Measurements from ENCODE around the gene CCDC40.
"Not testable (repeated sequence)": the region's sequence is repeated elsewhere in the genome, so short reads cannot be mapped to it uniquely, and the experiment has no call there.

Gene CCDC40

DNA sequence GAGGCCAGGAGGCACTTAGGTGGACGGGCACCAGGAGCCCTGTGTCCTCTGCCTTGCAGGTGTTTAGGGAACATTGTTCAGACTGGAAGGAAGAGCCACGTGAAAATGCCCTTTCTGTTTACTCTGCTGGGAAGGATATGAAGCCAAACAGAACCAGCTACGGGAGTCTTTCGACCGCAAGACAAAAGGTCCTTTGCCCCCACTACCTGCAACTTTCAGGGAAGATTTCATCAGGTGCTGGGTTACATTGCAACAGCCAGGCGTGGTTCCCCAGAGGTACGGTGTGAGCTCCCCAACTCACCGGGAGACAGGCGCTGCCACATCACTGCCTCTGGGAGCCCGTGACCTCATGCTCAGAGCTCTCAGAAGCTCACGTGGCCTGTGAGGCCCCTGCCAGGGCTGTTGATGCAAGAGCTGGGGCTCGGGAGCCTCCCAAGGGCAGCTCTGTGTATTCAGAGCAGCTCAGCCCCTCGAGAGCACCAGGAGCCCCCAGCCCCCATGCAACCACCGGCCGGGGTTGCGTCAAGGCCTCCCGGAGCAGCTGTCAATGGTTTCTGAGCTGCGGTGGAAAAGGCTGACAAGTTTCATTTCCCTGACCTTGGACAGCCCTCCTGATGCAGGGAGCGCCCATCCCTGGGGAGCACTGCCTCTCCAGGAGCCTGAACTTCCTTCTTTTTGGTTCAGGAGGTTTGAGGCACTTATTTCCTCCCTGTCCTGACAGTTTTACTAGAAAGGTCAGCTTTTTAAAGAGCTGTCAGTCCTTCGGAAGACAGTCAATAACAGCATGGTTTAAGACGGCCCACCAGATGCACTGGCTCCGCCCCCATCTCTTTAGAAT is 42.8 kb upstream of the CCDC40 start:
- peak overlapping the region; percentile 50 for H3K9ac ChIP-seq (ENCODE audit: low read length)
- no peaks in the 10 kb centered on the region for H3K9me3 ChIP-seq (ENCODE audit: control insufficient read depth, low read length)
- H3K4me1 ChIP-seq (ENCODE audit: control insufficient read depth, insufficient read depth, low read length): peaks cover 53% of the 10 kb centered on the region
- no peaks in the 10 kb centered on the region for H3K36me3 ChIP-seq (ENCODE audit: control insufficient read depth, insufficient read depth, low read length)
- H3K27me3 ChIP-seq (ENCODE audit: control insufficient read depth, insufficient read depth, low read length): no peaks in the 10 kb centered on the region
- peak overlapping the region; percentile 2 for H3K4me3 ChIP-seq (ENCODE audit: low read length)

DNA sequence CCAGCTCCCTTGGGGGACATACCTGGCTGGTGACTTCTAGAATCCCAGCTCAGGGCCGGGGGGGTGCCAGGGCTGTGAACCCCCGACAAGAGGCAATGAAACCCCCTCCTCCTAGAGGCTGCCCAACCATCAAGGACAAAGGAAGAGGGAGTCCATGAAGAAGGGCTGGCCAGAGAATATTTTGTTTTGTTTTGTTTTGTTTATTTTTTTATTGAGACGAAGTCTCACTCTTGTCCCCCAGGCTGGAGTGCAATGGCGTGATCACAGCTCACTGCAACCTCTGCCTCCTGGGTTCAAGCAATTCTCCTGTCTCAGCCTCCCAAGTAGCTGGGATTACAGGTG is 42.2 kb upstream of the CCDC40 start:
- H3K9me3 ChIP-seq (ENCODE audit: control insufficient read depth, low read length); H3K36me3 ChIP-seq (ENCODE audit: control insufficient read depth, insufficient read depth, low read length); H3K27me3 ChIP-seq (ENCODE audit: control insufficient read depth, insufficient read depth, low read length): not testable (repeated sequence)
- peak overlapping the region; percentile 50 for H3K9ac ChIP-seq (ENCODE audit: low read length)
- peaks cover 48% of the 10 kb centered on the region for H3K4me1 ChIP-seq (ENCODE audit: control insufficient read depth, insufficient read depth, low read length)
- peak overlapping the region; percentile 2 for H3K4me3 ChIP-seq (ENCODE audit: low read length)

DNA sequence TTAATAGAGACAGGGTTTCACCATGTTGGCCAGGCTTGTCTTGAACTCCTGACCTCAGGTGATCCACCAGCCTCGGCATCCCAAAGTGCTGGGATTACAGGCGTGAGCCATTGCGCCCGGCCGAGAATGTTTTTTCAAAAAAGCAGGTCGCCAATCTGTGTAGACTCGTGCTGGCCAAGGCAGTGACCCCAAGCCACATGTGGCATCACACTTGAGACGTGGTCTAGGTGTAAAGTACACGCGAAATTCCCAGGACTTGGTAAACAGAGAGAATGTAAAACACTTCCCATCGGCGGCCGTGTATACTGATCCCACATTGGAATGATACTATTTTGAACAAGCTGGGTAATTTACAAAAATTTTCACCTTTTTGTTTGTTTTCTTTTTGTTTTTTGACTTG is 41.8 kb upstream of the CCDC40 start:
- Histone ChIP-seq H3K27me3 (ENCODE audit: control insufficient read depth, insufficient read depth, low read length) (no peaks in the 10 kb centered on the region), H3K4me1 (ENCODE audit: control insufficient read depth, insufficient read depth, low read length) (peaks cover 44% of the 10 kb centered on the region), H3K9me3 (ENCODE audit: control insufficient read depth, low read length) (no peaks in the 10 kb centered on the region), H3K9ac (ENCODE audit: low read length) (no peak overlapping the region), H3K4me3 (ENCODE audit: low read length) (no peak overlapping the region), H3K36me3 (ENCODE audit: control insufficient read depth, insufficient read depth, low read length) (no peaks in the 10 kb centered on the region)

DNA sequence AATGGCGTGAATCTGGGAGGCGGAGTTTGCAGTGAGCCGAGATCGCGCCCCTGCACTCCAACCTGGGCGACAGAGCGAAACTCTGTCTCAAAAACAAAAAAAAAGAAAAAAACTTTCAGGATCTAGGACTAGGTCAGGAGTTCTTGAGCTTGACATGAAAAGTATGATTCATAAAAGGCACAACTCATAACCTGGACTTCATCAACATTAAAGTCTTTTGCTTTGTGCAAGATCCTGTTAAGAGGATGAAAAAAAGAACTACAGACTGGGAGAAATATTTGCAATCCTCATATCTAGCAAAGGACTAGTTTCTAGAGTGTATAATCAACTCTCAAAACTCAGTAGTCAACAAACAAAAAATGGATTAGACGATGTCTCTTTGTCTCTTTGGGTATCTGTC is 40.7 kb upstream of the CCDC40 start:
- Histone ChIP-seq H3K27me3 (ENCODE audit: control insufficient read depth, insufficient read depth, low read length) (no peaks in the 10 kb centered on the region), H3K4me3 (ENCODE audit: low read length) (no peak overlapping the region), H3K9me3 (ENCODE audit: control insufficient read depth, low read length) (no peaks in the 10 kb centered on the region), H3K36me3 (ENCODE audit: control insufficient read depth, insufficient read depth, low read length) (no peaks in the 10 kb centered on the region), H3K4me1 (ENCODE audit: control insufficient read depth, insufficient read depth, low read length) (peaks cover 33% of the 10 kb centered on the region), H3K9ac (ENCODE audit: low read length) (no peak overlapping the region)

DNA sequence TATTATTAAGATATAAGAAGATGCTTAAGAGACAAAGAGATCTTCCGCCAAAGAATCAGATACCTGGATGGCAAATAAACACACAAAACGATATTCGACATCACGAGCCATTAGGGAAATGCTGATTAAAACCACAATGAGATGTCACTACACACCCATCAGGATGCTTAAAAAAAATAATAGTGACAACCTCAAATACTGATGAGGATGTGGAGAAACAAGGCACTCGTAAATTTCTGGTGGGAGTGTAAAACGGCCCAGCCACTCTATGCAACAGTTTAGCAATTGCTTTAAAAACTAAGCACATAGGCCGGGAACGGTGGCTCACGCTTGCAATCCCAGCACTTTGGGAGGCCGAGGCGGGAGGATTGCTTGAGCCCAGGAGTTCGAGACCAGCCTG is 40.2 kb upstream of the CCDC40 start:
- no peaks in the 10 kb centered on the region for H3K36me3 ChIP-seq (ENCODE audit: control insufficient read depth, insufficient read depth, low read length)
- H3K4me3 ChIP-seq (ENCODE audit: low read length): no peak overlapping the region
- peaks cover 27% of the 10 kb centered on the region for H3K4me1 ChIP-seq (ENCODE audit: control insufficient read depth, insufficient read depth, low read length)
- no peak overlapping the region for H3K9ac ChIP-seq (ENCODE audit: low read length)
- no peaks in the 10 kb centered on the region for H3K9me3 ChIP-seq (ENCODE audit: control insufficient read depth, low read length)
- H3K27me3 ChIP-seq (ENCODE audit: control insufficient read depth, insufficient read depth, low read length): no peaks in the 10 kb centered on the region

DNA sequence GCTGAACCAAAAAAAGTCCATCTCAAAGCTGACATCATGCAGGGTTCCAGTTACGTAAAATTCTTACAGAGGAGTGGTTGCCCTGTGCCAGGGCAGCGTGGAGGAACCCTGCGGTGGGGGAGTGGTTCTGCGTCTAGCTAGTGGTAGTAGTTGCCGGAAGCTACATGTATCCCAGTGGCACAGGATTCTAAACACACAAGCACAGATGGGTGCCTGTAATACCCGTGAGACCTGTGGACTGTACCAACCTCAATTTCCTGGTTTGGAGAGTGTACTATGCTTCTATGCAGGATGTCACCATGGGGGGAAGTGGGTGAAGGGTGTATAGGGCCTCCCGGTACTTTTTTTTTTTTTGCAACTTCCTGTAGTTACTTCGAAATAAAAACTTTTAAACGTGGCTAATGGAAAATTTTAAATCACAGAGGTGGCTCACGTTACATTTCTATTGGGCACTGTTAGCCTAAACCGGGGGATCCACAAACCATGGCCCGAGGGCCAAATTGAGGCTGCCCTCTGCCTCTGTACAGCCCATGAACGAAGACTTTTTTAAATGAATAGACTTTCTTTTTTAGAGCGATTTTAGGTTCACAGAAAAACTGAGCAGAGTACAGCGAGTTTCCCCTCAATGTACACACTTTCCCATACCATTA is 39.3 kb upstream of the CCDC40 start:
- Histone ChIP-seq H3K9me3 (ENCODE audit: control insufficient read depth, low read length) (no peaks in the 10 kb centered on the region), H3K4me1 (ENCODE audit: control insufficient read depth, insufficient read depth, low read length) (peaks cover 21% of the 10 kb centered on the region), H3K9ac (ENCODE audit: low read length) (no peak overlapping the region), H3K36me3 (ENCODE audit: control insufficient read depth, insufficient read depth, low read length) (no peaks in the 10 kb centered on the region), H3K27me3 (ENCODE audit: control insufficient read depth, insufficient read depth, low read length) (no peaks in the 10 kb centered on the region), H3K4me3 (ENCODE audit: low read length) (no peak overlapping the region)

DNA sequence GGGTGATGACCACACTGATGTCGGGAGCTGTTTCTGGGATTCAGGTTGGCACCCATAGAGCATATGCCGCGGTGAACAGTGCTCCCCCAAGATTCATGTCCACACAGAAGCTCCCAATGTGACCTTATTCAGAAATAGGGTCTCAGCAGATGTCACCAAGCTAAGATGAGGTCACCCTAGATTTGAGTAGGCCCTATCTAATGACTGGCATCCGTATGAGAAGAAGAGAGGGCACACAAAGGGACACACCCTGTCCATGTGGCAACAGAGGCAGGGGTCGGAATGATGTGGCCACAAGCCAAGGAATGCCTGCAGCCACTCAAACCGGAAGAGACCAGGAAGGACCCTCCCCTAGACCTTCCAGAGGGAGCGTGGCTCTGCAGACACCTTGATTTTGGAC is 36.3 kb upstream of the CCDC40 start:
- H3K4me1 ChIP-seq (ENCODE audit: control insufficient read depth, insufficient read depth, low read length): peaks cover 7% of the 10 kb centered on the region
- no peak overlapping the region for H3K9ac ChIP-seq (ENCODE audit: low read length)
- H3K36me3 ChIP-seq (ENCODE audit: control insufficient read depth, insufficient read depth, low read length): no peaks in the 10 kb centered on the region
- H3K4me3 ChIP-seq (ENCODE audit: low read length): no peak overlapping the region
- H3K27me3 ChIP-seq (ENCODE audit: control insufficient read depth, insufficient read depth, low read length): no peaks in the 10 kb centered on the region
- H3K9me3 ChIP-seq (ENCODE audit: control insufficient read depth, low read length): no peaks in the 10 kb centered on the region

DNA sequence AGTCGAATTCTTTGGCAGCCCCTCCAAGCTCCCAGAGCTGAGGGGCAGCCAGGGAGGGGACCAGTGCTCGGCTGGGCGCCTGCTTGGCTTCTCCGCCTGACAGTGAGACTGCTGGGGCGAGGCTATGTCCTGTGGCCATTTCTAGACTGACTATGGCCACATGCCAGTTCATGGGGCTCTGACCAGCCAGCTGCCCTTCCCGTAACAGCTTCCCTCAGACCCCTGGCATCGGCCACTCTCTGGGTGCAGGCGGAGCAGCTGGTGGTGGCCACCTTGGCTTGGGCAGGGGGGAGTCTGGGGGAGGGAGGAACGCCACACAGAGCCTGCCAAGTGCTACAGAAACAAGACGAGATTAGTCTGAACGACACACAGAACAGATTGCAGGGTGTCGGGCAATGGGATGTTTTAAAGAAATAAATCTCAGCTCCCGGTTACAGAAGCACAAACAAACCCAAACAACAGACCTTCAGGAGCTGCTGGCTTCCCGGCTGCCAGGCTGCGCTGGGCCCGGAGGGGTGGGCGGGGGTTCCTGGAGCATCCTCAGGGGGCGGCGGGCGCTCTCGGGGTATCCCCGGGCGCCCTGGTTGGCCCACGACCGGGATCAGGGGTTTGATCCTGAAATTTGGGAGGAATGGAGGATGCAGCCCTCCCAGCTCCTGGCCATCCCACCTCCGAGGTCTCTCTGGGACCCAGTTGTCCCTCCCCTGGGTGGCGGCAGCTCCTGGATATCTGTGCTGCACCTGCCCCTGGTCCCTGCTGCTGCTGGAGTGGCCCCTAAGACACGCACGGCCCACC is 35.3 kb upstream of the CCDC40 start:
- H3K9me3 ChIP-seq (ENCODE audit: control insufficient read depth, low read length): no peaks in the 10 kb centered on the region
- H3K4me1 ChIP-seq (ENCODE audit: control insufficient read depth, insufficient read depth, low read length): peaks cover 14% of the 10 kb centered on the region
- H3K4me3 ChIP-seq (ENCODE audit: low read length): no peak overlapping the region
- no peak overlapping the region for H3K9ac ChIP-seq (ENCODE audit: low read length)
- H3K36me3 ChIP-seq (ENCODE audit: control insufficient read depth, insufficient read depth, low read length): no peaks in the 10 kb centered on the region
- H3K27me3 ChIP-seq (ENCODE audit: control insufficient read depth, insufficient read depth, low read length): no peaks in the 10 kb centered on the region

DNA sequence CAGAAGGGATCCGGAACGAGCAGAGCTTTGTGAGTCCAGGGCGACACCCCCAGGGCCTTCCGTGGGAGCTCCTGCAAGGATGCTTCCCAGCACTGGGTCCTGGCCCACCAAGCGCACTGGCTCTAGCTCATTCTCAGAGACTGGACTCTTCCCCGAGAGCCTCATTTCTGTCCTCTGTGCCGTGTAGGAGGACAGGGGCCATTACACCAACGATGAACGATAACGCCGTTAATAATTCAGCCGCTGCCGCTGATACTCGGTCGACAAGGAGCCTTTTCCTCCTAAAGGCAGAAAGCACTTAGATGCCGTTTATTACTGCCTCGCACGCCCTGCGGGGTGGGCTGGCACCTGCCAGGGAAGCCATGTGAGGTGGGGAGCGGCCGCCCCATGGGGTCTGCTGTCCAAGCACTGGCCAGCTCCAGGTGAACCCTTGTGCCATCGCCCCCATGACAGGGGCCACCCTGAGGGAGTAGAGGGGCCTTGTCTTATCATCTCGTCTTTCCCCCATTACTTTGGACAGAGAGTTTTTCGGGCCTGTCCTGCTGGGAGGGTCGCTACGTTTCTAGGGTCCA is 34.3 kb upstream of the CCDC40 start:
- H3K9ac ChIP-seq (ENCODE audit: low read length): no peak overlapping the region
- H3K9me3 ChIP-seq (ENCODE audit: control insufficient read depth, low read length): no peaks in the 10 kb centered on the region
- no peaks in the 10 kb centered on the region for H3K27me3 ChIP-seq (ENCODE audit: control insufficient read depth, insufficient read depth, low read length)
- no peaks in the 10 kb centered on the region for H3K36me3 ChIP-seq (ENCODE audit: control insufficient read depth, insufficient read depth, low read length)
- no peak overlapping the region for H3K4me3 ChIP-seq (ENCODE audit: low read length)
- peaks cover 15% of the 10 kb centered on the region for H3K4me1 ChIP-seq (ENCODE audit: control insufficient read depth, insufficient read depth, low read length)

DNA sequence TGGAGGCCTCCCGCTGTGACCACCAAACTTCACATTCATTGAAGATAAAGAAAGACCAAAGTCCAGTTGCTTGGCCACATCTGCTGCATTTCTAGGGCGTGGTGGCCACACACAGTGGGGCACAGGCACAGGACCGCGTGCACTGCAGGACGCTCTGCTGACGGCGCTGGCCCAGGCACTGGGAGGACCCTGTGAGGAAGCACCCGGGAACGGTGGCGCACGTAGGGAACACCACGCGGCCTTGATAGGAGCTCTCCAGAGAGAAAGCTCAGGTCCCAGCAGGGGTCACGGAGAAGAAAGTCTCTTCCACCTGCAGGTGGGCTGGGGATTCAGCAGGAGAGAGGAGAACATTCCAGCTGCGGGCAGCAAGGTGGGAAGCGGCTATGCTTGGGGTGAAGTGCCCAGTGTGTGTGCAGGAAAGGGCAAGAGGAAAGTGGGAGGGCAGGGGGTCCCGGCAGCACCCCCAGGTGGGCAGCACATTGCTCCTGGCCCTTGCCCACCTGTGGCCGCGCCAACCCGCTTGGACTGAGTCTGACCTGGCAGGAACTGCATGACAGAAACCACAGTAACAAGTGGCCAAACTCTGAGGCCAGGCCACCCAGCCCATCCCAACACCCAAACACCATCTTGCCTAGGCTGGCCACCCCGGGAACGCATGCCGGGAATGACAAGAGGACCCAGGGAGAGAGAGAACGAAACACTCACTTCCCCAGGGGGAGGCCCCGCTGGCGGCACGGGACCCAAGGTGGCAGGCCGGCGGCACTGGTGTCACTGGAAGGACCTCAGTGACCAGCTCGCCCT is 33.6 kb upstream of the CCDC40 start:
- Histone ChIP-seq H3K9me3 (ENCODE audit: control insufficient read depth, low read length) (no peaks in the 10 kb centered on the region), H3K4me3 (ENCODE audit: low read length) (no peak overlapping the region), H3K9ac (ENCODE audit: low read length) (no peak overlapping the region), H3K4me1 (ENCODE audit: control insufficient read depth, insufficient read depth, low read length) (peaks cover 15% of the 10 kb centered on the region), H3K36me3 (ENCODE audit: control insufficient read depth, insufficient read depth, low read length) (no peaks in the 10 kb centered on the region), H3K27me3 (ENCODE audit: control insufficient read depth, insufficient read depth, low read length) (no peaks in the 10 kb centered on the region)

DNA sequence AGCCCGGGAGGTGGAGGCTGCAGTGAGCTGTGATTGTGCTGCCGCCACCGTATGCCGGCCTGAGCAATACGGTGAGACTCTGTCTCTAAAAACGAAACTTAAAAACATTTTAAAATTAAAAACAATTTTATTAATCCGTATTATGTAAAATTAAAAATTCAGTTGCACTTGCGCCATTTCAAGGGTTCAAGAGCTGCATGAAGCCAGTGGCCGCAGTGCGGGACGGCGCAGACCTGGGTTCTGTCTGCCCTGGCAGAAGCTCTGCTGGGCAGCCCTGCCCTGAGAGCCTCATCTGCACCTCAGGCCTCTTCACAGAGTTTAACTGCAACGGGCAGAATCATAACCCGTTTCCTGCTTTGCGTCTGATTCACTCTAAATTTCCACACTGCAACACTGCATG is 32.5 kb upstream of the CCDC40 start:
- Histone ChIP-seq H3K4me1 (ENCODE audit: control insufficient read depth, insufficient read depth, low read length) (peaks cover 20% of the 10 kb centered on the region), H3K4me3 (ENCODE audit: low read length) (no peak overlapping the region), H3K9me3 (ENCODE audit: control insufficient read depth, low read length) (no peaks in the 10 kb centered on the region), H3K36me3 (ENCODE audit: control insufficient read depth, insufficient read depth, low read length) (no peaks in the 10 kb centered on the region), H3K9ac (ENCODE audit: low read length) (no peak overlapping the region), H3K27me3 (ENCODE audit: control insufficient read depth, insufficient read depth, low read length) (no peaks in the 10 kb centered on the region)

Data from mucosa of stomach (tissue), 1 donor.